ENCODE data around the gene FUT9.

The FUT9 gene

GRCh38 chr6:95978230-95978629 is 37.5 kb upstream of the FUT9 start:
- H3K4me2 ChIP-seq (ENCODE audit: low read depth, low read length), result no peak overlapping the region
- no peak overlapping the region for H3K4me3 ChIP-seq (ENCODE audit: low read length)
- H4K20me1 ChIP-seq (ENCODE audit: insufficient read depth, low read length), result no peaks in the 10 kb centered on the region
- H3K27me3 ChIP-seq (replicated peaks; ENCODE audit: insufficient read depth, low read length), result no peaks in the 10 kb centered on the region
- H3K9me3 ChIP-seq (replicated peaks; ENCODE audit: insufficient read depth, low read length), result no peaks in the 10 kb centered on the region
- H3K9me2 ChIP-seq (replicated peaks; ENCODE audit: insufficient read depth, low read length), result no peaks in the 10 kb centered on the region
- H3K27ac ChIP-seq (ENCODE audit: low read length), result no peak overlapping the region
- H2AFZ ChIP-seq (ENCODE audit: low read length), result no peak overlapping the region
- H3K9ac ChIP-seq (ENCODE audit: low read length), result no peak overlapping the region
- H3K4me1 ChIP-seq (ENCODE audit: low read length), result no peaks in the 10 kb centered on the region
- DNase-seq, result no peak
- H3F3A ChIP-seq (ENCODE audit: insufficient read depth, low read length), result no peaks in the 10 kb centered on the region
- no peaks in the 10 kb centered on the region for H3K79me2 ChIP-seq (ENCODE audit: low read length)
- H3K36me3 ChIP-seq (replicated peaks; ENCODE audit: insufficient read depth, low read length), result no peaks in the 10 kb centered on the region
- no peak for TF ChIP-seq EZH2 (optimal IDR thresholded peaks at IDR 0.05; ENCODE audit: low read depth, low read length)
- TF ChIP-seq EZH2phosphoT487 (IDR thresholded peaks at IDR 0.05; ENCODE audit: low read length), result no peak
- TF ChIP-seq CTCF (IDR thresholded peaks at IDR 0.05; ENCODE audit: low read length), result no peak

- no peak for TF ChIP-seq CTCF (IDR thresholded peaks at IDR 0.05; ENCODE audit: low read length)
- no peak for TF ChIP-seq EZH2 (optimal IDR thresholded peaks at IDR 0.05; ENCODE audit: low read depth, low read length)
- TF ChIP-seq EZH2phosphoT487 (IDR thresholded peaks at IDR 0.05; ENCODE audit: low read length), result no peak
- H3K27ac ChIP-seq (ENCODE audit: low read length), result no peak overlapping the region
These were observed 23.9 kb upstream of the FUT9 start for GRCh38 chr6:95991906-95992305.

GRCh38 chr6:95994151-95994550 is 21.6 kb upstream of the FUT9 start:
- no peak for TF ChIP-seq CTCF (IDR thresholded peaks at IDR 0.05; ENCODE audit: low read length)
- Histone ChIP-seq H3K27ac (ENCODE audit: low read length) (no peak overlapping the region), H4K20me1 (ENCODE audit: insufficient read depth, low read length) (no peaks in the 10 kb centered on the region), H3K9me2 (replicated peaks; ENCODE audit: insufficient read depth, low read length) (no peaks in the 10 kb centered on the region), H3K9ac (ENCODE audit: low read length) (no peak overlapping the region), H3K4me2 (ENCODE audit: low read depth, low read length) (no peak overlapping the region), H3K79me2 (ENCODE audit: low read length) (no peaks in the 10 kb centered on the region), H3K4me1 (ENCODE audit: low read length) (no peaks in the 10 kb centered on the region), H3K9me3 (replicated peaks; ENCODE audit: insufficient read depth, low read length) (no peaks in the 10 kb centered on the region), H3K27me3 (replicated peaks; ENCODE audit: insufficient read depth, low read length) (no peaks in the 10 kb centered on the region), H3K36me3 (replicated peaks; ENCODE audit: insufficient read depth, low read length) (no peaks in the 10 kb centered on the region), H2AFZ (ENCODE audit: low read length) (no peak overlapping the region), H3F3A (ENCODE audit: insufficient read depth, low read length) (no peaks in the 10 kb centered on the region), H3K4me3 (ENCODE audit: low read length) (no peak overlapping the region)
- DNase-seq, result no peak

More at GRCh38 chr6:95991906-95992305, 23.9 kb upstream of the FUT9 start:
- H3K9ac ChIP-seq (ENCODE audit: low read length), result no peak overlapping the region
- no peak for DNase-seq
- H3K4me1 ChIP-seq (ENCODE audit: low read length), result no peaks in the 10 kb centered on the region
- H3F3A ChIP-seq (ENCODE audit: insufficient read depth, low read length), result no peaks in the 10 kb centered on the region
- no peaks in the 10 kb centered on the region for H4K20me1 ChIP-seq (ENCODE audit: insufficient read depth, low read length)
- H3K9me2 ChIP-seq (replicated peaks; ENCODE audit: insufficient read depth, low read length), result no peaks in the 10 kb centered on the region
- H3K4me2 ChIP-seq (ENCODE audit: low read depth, low read length), result no peak overlapping the region
- no peaks in the 10 kb centered on the region for H3K27me3 ChIP-seq (replicated peaks; ENCODE audit: insufficient read depth, low read length)
- no peaks in the 10 kb centered on the region for H3K79me2 ChIP-seq (ENCODE audit: low read length)
- no peak overlapping the region for H2AFZ ChIP-seq (ENCODE audit: low read length)
- no peaks in the 10 kb centered on the region for H3K36me3 ChIP-seq (replicated peaks; ENCODE audit: insufficient read depth, low read length)
- no peaks in the 10 kb centered on the region for H3K9me3 ChIP-seq (replicated peaks; ENCODE audit: insufficient read depth, low read length)
- H3K4me3 ChIP-seq (ENCODE audit: low read length), result no peak overlapping the region

Measured in MM.1S (cell line).